PC-9 (cell line): ENCODE measurements around the gene LMBR1. TPM values are rescaled to one million over a fixed set of nuclear protein-coding genes. Genes with fewer than 3 reads are reported as not detected.
"Not testable (repeated sequence)": the region's sequence is repeated elsewhere in the genome, so short reads cannot be mapped to it uniquely, and the experiment has no call there.

Experiments
- BruUV-seq: library from RNA; stranded (reverse); fragments of 400-500 nt; replicated peaks from 2 replicates; lab custom pipeline; 2021; lab: Mats Ljungman, UMichigan
- CTCF ChIA-PET: fragments of 300-600 bp; sonication (Branson Sonifier 250); formaldehyde crosslinking; loops from one replicate; lab custom pipeline; 2022; ENCODE audit warnings: antibody characterized with exemption; lab: Charles Lee
- POLR2A ChIA-PET: fragments of 300-600 bp; sonication (Branson Sonifier 250); formaldehyde crosslinking; loops from one replicate; lab custom pipeline; 2022; ENCODE audit warnings: antibody characterized with exemption; ENCODE audit not compliant: unreplicated experiment; lab: Charles Lee
- DNase-seq, 2 experiments: peaks; one replicate each; pipeline versions ENCODE4 v3.0.0 to v3.0.0-alpha.2; 2015 to 2022; ENCODE audit warnings: mixed read lengths in 1 of 2
- H2AFZ ChIP-seq: fragments of 200-600 bp; sonication (generic); 2 replicates; pipeline ENCODE4 v1.8.1; 2017; ENCODE audit warnings: antibody characterized with exemption
- H3F3A ChIP-seq: fragments of 200-600 bp; sonication (generic); 2 replicates; pipeline ENCODE4 v1.8.1; 2017; ENCODE audit warnings: antibody characterized with exemption, mild to moderate bottlenecking, low read depth; ENCODE audit not compliant: insufficient read depth
- H3K27ac ChIP-seq: fragments of 200-600 bp; sonication (generic); 2 replicates; pipeline ENCODE4 v1.6.1; 2016; ENCODE audit warnings: mixed run types
- H3K27me3 ChIP-seq: fragments of 200-600 bp; sonication (generic); 2 replicates; pipeline ENCODE4 v1.6.1; 2016; ENCODE audit warnings: low read depth, mixed run types; ENCODE audit not compliant: insufficient read depth
- H3K36me3 ChIP-seq: fragments of 200-600 bp; sonication (generic); 2 replicates; pipeline ENCODE4 v1.6.1; 2016; ENCODE audit warnings: low read depth, mixed run types
- H3K4me1 ChIP-seq: fragments of 200-600 bp; sonication (generic); replicated peaks from 2 replicates; pipeline ENCODE4 v1.6.1; 2016; ENCODE audit warnings: mixed run types; ENCODE audit not compliant: insufficient read depth
- H3K4me2 ChIP-seq: fragments of 200-600 bp; sonication (generic); 2 replicates; pipeline ENCODE4 v1.6.1; 2017; ENCODE audit warnings: mixed run types
- H3K4me3 ChIP-seq: fragments of 200-600 bp; sonication (generic); 2 replicates; pipeline ENCODE4 v1.6.1; 2016; ENCODE audit warnings: mixed run types
- H3K79me2 ChIP-seq: fragments of 200-600 bp; sonication (generic); 2 replicates; pipeline ENCODE4 v1.6.1; 2017; ENCODE audit warnings: low read depth, mixed run types
- H3K9me2 ChIP-seq: fragments of 200-600 bp; sonication (generic); 2 replicates; pipeline ENCODE4 v1.8.1; 2017; ENCODE audit warnings: mild to moderate bottlenecking; ENCODE audit not compliant: insufficient read depth
- H3K9me3 ChIP-seq: fragments of 200-600 bp; sonication (generic); 2 replicates; pipeline ENCODE4 v1.8.1; 2016; ENCODE audit warnings: low read depth; ENCODE audit not compliant: insufficient read depth
- H4K20me1 ChIP-seq: fragments of 200-600 bp; sonication (generic); 2 replicates; pipeline ENCODE4 v1.8.1; 2017; ENCODE audit not compliant: insufficient read depth
- CTCF ChIP-seq: fragments of 200-600 bp; sonication (generic); conservative IDR thresholded peaks from 2 replicates; pipeline ENCODE4 v1.6.1; 2017; ENCODE audit warnings: mixed run types, antibody characterized with exemption, mild to moderate bottlenecking, moderate library complexity
- EZH2 ChIP-seq: fragments of 200-600 bp; sonication (generic); IDR thresholded peaks from 2 replicates; pipeline ENCODE4 v1.8.0; 2017; ENCODE audit warnings: antibody characterized with exemption, low read depth
- intact Hi-C: fragments of 100-400 bp; cut with micrococcal nuclease; formaldehyde crosslinking; loops from one replicate; pipeline ENCODE4 v1.10.0; 2022; ENCODE audit not compliant: unreplicated experiment
- total RNA-seq: library from RNA; stranded (reverse); gene quantifications from 2 replicates; pipeline ENCODE4 v1.2.3, GENCODE V29; 2021

LMBR1 gene
- total RNA-seq, 1 experiment from 2014 or later, result 85.0 TPM

- Histone ChIP-seq H3K79me2 (no peaks in the 10 kb centered on the region), H3K4me3 (no peak overlapping the region), H3K4me1 (no peaks in the 10 kb centered on the region), H4K20me1 (no peaks in the 10 kb centered on the region), H2AFZ (no peak overlapping the region), H3K27me3 (peaks cover 52% of the 10 kb centered on the region; the same call in 1 of the 2 replicates), H3K9me2 (no peaks in the 10 kb centered on the region), H3K27ac (no peak overlapping the region), H3K4me2 (no peak overlapping the region), H3F3A (0 out of 2 replicates have a peak, but pooled peaks cover 5% of the 10 kb centered on the region), H3K9me3 (no peaks in the 10 kb centered on the region), H3K36me3 (no peaks in the 10 kb centered on the region)
- intact Hi-C loops, result no loop called here
- ChIA-PET POLR2A (no interaction called here), CTCF (no interaction called here)
- no peak for DNase-seq
- BruUV-seq, result no TSS peak
- TF ChIP-seq CTCF (no peak), EZH2 (no peak)
These were observed 27.1 kb upstream of the LMBR1 start for GRCh38 chr7:156920076-156920475.

- H2AFZ ChIP-seq, result no peak overlapping the region
- H3K9me3 ChIP-seq, result no peaks in the 10 kb centered on the region
- no peaks in the 10 kb centered on the region for H4K20me1 ChIP-seq
- H3K27me3 ChIP-seq, result peaks cover 51% of the 10 kb centered on the region
- POLR2A ChIA-PET, result no interaction called here
- H3K4me2 ChIP-seq, result no peak overlapping the region
- H3K4me1 ChIP-seq, result no peaks in the 10 kb centered on the region
- CTCF ChIA-PET, result no interaction called here
- H3F3A ChIP-seq, result 0 out of 2 replicates have a peak, but pooled peaks cover 5% of the 10 kb centered on the region
- H3K9me2 ChIP-seq, result no peaks in the 10 kb centered on the region
- no peak overlapping the region for H3K4me3 ChIP-seq
- BruUV-seq, result no TSS peak
- H3K36me3 ChIP-seq, result no peaks in the 10 kb centered on the region
- H3K79me2 ChIP-seq, result no peaks in the 10 kb centered on the region
- intact Hi-C loops, result no loop called here
- DNase-seq, result no peak
- no peak overlapping the region for H3K27ac ChIP-seq
- no peak for TF ChIP-seq CTCF
- no peak for TF ChIP-seq EZH2
These were observed 26.2 kb upstream of the LMBR1 start for GRCh38 chr7:156919132-156919713.

GRCh38 chr7:156918635-156919034 lies 25.7 kb upstream of the LMBR1 start:
- Histone ChIP-seq H3K36me3 (no peaks in the 10 kb centered on the region), H4K20me1 (no peaks in the 10 kb centered on the region), H3F3A (0 out of 2 replicates have a peak, but pooled peaks cover 5% of the 10 kb centered on the region), H3K4me2 (no peak overlapping the region), H3K9me3 (no peaks in the 10 kb centered on the region), H3K79me2 (no peaks in the 10 kb centered on the region), H2AFZ (no peak overlapping the region), H3K4me3 (no peak overlapping the region), H3K9me2 (no peaks in the 10 kb centered on the region), H3K27ac (no peak overlapping the region), H3K27me3 (peaks cover 54% of the 10 kb centered on the region), H3K4me1 (no peaks in the 10 kb centered on the region)
- POLR2A ChIA-PET, result no interaction called here
- DNase-seq, result no peak
- CTCF ChIA-PET, result no interaction called here
- intact Hi-C loops, result no loop called here
- BruUV-seq, result no TSS peak
- TF ChIP-seq CTCF (no peak), EZH2 (no peak)

- H3K36me3 ChIP-seq, POLR2A ChIA-PET, H3K4me3 ChIP-seq, H4K20me1 ChIP-seq, DNase-seq, H3K4me1 ChIP-seq, H3K9me3 ChIP-seq, H3K4me2 ChIP-seq, H3F3A ChIP-seq, H3K9me2 ChIP-seq, H2AFZ ChIP-seq, H3K27ac ChIP-seq, CTCF ChIA-PET, BruUV-seq, H3K79me2 ChIP-seq: not testable (repeated sequence)
- intact Hi-C loops, result loop anchor here (5.0 kb wide), 1 partner anchor 343 kb away; no protein-coding TSS in a partner anchor
- peaks cover 21% of the 10 kb centered on the region for H3K27me3 ChIP-seq
These were observed 16.7 kb upstream of the LMBR1 start for GRCh38 chr7:156909574-156910252.
